Cardiac septum (tissue), 1 donor: ENCODE results near the gene CLIP1. TPM values are rescaled to one million over a fixed set of nuclear protein-coding genes. Genes with fewer than 3 reads are reported as not detected.

ENCODE experiments used
- DNase-seq: peaks from one replicate; pipeline ENCODE4 v3.0.0-alpha.2; 2020; ENCODE audit warnings: low spot score
- intact Hi-C: fragments of 100-400 bp; cut with DNase I; formaldehyde crosslinking; loops from one replicate; pipeline ENCODE4 v1.14.0; 2022
- total RNA-seq: library from RNA; stranded (reverse); fragmentation: NEBNext Ultra II Directional; extraction: Animal tissue kit (Norgen Biotek cat#: 25700); gene quantifications from one replicate; pipeline ENCODE4 v1.2.1, GENCODE V29; 2021
- donor health status: DM: no; HTN: no; CAD: no.

CLIP1 gene
- total RNA-seq, 1 donor from 2014 or later = 107 TPM

DNA sequence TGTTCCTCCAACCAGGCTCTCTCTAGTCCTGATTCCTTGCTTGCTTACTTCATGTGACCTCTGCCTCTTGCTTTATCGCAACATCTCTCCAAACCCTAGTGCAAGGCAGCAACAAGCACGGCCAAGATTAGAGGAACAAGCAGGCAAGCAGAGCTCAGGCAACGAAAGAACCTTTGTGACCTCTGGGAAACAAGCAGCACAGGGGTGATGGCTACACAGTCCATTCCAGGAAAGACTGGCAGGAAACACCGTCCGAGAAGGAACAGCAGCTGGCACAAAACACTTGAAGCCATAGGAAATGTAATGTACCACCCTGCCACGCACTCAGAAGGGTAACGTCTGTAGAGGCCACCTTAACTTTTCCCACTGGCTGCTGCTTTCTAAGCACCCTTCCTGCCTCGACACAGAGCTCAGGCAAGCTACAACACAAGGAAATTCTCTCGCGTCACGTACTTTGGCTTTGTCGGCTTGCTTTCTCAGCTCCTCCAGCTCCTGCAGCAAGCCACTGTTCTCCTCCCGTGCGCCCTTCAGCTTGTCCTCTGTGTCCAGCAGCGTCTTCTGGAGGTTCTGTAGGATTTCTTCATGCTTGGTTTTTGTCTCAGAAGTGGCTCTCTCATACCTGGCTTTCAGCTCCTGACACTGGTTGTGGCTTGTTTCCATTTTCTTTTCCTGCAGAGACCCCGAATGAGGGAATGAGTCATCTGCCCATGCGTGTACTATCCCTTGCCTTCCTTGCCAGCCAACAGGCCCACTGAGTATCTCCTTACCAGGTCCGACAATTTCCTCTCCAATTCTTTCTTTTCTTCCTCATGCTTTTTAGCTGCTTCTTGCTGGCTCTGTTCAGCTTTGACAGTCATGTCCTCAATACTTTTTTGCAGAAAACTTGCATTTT is 94.7 kb downstream of the CLIP1 start:
- DNase-seq = no peak
- intact Hi-C loops = no loop called here

DNA sequence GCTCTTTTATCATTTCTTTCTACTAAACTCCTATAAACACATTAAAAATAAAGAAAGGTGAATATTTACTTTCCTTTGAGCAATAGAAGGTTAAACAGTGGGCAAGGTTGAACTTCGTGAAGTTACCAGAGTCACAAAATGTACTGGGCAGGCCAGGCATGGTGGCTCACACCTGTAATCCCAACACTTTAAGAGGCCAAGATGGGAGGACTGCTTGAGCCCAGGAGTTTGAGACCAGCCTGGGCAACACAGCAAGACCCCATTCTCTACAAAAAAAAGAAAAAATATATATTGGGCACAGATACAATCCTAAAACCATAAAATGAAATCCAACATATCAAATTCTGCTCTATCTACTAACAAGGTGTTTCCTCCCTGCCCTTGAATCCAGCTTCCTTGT is 95.5 kb downstream of the CLIP1 start:
- intact Hi-C loops = no loop called here
- no peak for DNase-seq

DNA sequence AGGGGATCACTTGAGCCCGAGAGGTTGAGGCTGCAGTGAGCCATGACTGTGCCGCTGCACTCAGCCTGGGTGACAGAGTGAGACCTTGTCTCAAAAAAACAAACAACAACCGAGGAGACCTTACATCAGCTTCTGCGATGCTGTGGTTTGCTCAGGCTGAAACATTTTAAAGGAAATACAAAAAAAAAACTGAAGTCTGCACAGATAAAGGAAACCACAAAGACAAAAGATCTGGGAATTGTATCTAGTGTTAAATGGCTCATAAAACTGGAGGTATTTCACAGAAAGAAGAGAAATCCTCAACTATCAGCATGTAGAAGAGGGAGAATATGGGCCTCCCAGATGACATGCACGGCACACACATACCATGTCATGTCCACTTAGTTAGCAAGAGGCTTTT is 95.9 kb downstream of the CLIP1 start:
- intact Hi-C loops = no loop called here
- no peak for DNase-seq

DNA sequence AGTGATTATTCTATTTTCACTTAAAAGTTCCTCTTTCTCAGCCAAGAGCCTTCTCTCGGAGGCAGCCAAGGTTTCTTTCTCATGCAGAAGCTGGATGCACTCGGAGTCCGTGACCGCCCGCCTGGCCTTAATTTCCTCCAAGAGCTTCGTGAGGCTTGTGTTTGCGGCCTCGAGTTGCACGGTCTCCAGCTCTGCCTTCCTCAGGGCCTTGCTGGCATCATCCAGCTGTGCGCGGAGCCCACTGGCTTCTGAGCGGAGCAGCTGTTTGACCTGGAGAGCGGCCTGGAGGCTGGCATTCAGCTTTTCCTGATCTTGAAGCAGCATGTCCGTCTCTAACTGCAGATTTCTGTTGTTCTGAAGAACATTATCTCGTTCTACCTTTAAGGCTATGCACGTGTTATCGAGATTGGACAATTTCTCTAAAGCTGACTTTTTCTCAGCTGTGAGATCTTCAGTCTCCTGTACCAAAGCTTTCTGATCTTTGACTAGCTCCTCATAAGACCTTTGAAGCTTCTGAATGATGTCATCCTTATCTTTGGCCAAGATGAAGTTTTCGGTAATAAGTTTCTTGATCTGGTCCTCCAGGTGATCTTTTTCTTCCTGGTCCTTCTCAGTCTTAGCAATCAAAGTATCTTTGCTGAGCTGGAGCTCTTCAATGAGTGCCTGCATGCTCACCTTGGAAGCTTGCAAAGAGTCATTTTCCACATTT is 99.0 kb downstream of the CLIP1 start:
- intact Hi-C loops = no loop called here
- no peak for DNase-seq

DNA sequence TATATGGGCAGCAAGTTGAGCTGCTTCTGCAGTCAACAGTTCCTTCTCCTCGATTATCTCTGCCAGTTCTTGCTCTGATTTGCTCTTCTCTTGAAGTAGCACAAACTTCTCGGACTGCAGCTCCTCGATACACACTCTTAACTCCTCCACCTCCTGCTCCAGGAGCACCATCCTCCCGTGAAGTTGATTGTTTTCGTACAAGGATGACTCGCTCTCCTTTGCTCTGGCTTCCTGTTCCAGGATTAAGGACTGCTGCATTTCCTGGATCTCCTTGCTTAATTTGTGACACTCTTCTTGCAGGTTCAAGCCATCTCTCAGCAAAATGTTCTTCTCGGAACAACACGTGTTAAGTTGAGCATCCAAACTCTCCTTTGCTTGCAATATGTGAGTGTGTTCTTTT is 100.0 kb downstream of the CLIP1 start:
- no peak for DNase-seq
- intact Hi-C loops = no loop called here

DNA sequence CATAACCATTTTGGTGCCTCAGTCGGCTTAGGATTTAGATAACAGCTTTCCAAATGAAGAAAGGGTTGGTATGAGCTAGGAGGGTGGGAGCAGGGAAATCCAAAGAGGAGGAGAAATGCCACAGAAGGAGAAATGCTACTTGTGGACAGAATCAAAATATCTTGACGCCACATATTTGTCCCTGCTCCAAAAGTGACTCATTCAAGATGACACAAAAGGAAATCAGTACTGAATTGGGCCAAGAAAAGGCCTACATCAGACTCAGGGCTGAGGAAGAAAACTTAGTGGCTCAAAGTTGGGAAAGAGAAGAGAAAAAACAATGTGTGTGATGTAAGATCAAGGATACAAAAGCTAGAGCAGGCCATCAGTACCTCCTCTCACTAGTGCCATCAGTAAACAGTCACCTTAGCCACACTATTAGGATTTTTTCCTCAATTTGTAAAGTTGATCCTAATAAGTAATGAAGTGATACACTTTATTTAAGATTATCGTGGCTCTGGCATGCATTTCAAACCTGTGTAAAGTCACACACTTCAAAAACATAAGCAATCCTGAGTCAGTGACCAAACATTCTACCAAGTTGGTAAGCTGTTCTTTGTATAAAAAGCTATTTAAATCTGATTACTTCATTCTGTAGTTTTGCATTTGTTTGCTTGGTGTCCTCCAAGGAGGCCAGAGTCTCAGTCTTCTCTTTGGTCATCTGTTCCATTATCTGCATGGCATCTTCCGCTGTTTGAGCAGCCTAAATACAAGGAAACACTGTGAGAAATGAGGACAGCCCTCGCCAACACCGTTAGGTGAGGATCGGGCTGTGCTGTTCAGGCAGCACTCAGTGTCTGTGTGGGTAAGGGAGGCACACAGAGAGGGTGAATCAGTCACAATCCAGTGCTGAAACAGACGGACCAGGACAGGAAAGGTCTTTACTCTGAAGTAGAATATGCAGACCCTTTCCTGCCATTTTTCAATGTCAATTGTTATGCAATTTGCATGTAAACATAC is 103.6 kb downstream of the CLIP1 start:
- intact Hi-C loops = no loop called here

DNA sequence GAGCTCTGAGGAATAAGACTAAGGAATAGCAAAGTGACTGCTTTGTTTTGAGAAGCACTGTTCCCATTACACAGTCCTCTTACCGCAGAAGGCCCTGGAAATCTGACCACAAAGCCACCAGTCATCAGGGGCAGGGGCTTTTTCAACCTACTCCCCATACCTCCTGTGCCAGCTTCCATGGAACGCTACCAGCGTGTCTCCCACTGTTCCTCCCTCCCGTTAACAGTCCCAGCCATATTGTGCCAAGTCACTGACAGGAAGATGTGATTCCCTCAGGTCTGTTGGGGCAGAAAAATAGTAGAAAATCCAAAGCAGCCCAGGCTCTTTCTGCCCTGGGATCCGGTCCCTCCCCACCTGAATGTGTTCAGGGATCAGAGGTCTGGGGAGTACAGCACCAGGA is 109.5 kb downstream of the CLIP1 start:
- intact Hi-C loops = no loop called here
- no peak for DNase-seq

More for the DNA sequence above, 103.6 kb downstream of the CLIP1 start:
- no peak for DNase-seq

DNA sequence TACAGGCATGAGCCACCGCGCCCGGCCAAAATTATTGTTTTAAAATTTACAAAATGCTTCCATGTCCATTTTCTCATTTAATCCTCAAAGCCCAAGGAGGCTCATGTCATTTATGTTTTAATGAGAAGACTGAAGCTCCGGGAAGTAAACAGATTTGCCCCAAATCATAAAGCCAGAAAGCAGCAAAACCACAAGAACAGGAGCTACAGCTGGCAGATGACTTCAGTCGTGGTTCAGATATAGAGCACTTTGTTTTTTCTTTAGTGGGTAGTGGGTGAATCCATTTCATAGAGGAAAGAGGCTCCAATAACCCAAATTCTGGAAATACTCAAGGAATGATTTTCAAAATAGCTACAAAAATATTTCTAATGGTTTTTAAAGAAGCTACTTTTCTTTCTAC is 110.8 kb downstream of the CLIP1 start:
- no peak for DNase-seq
- intact Hi-C loops = no loop called here

DNA sequence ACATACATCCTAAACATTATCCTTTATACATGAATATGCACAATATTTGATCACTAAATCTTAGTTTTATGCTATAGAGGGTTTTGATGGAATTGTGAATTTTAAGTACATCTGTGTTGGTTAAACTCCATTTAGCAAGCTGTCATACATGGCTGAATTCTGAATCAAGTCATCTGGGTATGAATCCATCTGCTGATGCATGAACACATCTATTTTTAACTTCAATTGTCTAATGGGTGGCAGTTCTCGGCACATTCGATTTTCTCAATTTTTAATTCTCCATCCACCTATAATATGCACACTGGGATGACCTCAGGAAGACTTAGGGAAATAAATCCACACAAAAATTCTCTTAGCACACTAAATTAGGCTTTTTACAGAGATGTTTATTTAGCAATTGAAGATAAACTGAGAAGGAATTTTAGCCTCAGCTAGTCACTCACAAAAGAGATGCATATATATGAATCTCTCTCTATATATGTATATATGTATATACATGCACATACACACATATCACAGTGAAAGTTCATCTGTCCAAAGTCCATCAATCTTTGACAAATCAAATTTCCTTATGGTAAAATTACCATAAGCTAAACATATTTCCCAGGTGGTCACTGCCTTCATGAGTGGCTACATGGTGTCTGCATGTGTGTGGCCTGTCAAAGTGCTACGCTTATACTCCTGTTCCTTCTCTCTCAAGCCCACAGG is 111.7 kb downstream of the CLIP1 start:
- no peak for DNase-seq
- intact Hi-C loops = no loop called here

DNA sequence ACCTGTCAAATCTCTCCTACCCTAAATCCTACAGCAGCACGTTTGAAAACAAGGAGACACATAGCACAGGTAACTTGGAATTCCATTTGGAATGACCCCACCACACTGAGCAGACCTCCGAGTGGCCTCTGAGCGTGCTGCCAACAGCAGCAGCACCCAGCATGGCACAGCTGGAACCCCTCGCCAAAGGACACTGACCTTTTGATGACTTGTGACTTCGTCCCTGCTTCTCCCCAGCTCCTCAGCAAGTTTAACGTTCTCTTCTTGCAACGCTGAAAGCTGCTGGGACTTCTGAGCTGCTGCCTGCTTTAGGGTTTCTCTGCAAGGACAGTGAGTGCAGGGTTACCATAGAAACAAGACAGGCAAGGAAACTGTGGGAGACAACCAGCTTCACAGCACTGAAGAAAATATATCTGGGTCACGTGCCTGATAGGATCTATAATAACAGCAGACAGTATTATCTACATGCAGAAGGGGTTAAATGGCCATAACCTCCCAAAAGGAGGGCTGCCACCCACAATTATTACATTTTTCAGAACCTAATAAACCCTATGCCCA is 112.8 kb downstream of the CLIP1 start:
- no peak for DNase-seq
- intact Hi-C loops = no loop called here

DNA sequence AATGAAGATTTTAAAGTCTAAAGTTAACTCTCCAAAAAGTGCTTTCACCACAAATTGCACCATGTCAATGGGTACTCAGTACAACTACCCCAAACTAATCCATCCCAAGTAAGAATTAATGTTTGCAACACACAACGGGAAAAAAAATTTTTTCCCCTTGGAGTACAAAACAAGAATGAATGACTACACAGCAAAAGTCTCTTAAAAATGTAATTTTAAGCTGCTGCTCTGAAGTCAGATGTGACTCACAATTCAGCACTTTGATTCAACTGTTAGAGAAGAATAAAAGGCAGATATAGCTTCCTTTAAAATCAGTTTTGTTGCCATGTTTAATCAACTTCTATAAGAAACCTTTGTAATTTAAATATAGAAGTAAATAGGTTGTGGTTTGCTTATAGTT is 113.7 kb downstream of the CLIP1 start:
- no peak for DNase-seq
- intact Hi-C loops = no loop called here

DNA sequence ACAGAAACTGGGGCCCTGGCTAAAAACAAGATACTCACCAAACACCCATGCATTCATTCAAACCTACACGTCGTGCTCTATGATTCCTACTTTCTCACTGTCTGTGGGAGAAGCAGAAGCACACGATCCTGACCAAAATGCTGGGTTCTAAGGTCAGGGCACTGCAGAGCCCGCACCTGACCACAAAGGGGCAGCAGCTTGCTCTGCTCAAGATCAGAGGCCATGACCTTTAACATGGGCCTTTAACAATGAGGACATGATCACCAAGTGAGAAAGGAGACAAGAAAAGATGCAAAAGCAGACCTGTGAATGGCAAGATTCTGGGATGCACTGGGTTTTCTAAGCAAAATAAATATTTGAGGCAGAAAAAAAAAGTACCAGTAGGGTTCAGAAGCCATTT is 116.1 kb downstream of the CLIP1 start:
- intact Hi-C loops = no loop called here
- DNase-seq = no peak

DNA sequence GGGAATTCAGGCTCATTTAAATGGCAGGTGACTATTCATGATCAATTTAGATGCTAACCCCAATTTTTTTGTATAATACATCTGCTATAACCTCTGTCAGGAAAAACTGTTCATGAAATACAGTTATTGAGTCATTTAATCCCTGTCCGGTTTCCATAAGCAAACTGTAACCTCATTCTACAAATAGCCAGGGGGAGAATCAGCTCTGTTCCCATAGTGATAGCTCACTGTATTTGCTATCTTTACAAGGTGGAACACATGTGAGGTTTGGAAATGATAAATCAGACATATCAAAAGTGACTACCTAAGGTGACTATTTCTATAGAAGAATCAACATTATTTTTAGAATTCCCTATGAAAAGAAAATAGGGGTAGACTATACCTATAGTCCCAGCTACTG is 117.5 kb downstream of the CLIP1 start:
- intact Hi-C loops = no loop called here
- DNase-seq = no peak

DNA sequence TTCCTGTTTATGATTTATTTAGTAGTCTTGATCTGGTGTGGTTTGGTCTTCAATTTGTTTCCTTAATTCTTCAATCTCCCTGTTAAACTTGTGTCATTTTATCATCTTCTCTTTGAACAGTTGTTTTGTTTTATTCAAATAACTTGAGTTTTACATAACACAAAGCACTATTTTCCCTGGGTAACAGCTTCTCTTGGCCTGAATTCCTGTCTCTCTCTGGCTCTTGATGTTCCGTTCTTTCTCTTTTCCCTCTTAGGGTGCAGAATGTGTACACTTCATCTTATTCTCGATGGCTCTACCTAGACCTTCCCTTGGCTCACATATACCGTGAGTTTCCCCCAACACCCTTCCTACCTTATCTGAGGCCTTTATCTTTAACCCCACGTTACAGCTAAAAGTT is 119.4 kb downstream of the CLIP1 start:
- intact Hi-C loops = no loop called here
- DNase-seq = no peak

DNA sequence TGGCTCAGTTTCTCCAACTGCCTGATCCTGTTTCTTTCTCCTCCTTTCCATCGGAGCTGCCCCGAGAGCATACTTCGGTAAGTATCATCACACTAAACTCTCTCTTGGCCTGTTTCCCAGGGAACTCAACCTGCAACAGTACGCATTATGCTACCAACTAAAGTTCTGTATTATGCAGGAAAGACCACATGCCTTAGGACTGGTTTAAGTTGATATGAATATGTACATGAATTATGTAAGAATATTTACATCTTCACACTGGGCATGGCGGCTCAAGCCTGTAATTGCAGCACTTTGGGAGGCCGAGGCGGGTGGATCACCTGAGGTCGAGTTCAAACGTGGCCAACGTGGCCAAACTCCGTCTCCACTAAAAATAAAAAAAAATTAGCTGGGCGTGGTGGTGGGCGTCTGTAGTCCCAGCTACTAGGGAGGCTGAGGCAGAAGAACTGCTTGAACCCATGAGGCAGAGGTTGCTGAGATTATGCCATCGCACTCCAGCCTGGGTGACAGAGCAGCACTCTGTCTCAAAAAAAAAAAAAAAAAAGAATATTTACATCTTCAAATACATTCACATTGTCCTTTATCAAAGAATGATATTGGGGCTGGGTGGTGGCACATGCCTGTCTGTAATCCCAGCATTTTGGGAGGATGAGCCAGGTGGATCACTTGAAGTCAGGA is 124.3 kb downstream of the CLIP1 start:
- DNase-seq = no peak
- intact Hi-C loops = no loop called here

DNA sequence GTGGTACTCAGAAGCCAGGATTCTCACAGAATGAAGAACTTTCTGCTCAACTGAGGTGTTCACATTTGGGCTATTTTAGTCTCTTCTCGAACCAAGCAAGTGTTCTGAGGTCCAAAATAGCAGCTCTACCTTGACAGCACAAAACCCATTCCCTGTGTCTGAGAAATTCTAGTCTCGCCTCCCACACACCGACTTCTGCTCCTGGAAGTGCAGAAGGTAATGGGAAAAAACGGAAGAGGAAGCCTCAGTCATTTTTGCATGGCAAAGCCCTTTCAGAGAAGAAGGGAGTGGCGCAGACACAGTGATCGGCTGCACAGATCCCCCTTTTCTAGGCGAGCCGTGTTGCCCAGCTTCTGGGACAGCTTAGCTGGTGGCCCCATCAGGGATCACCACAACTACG is 125.0 kb downstream of the CLIP1 start:
- no peak for DNase-seq
- intact Hi-C loops = no loop called here

DNA sequence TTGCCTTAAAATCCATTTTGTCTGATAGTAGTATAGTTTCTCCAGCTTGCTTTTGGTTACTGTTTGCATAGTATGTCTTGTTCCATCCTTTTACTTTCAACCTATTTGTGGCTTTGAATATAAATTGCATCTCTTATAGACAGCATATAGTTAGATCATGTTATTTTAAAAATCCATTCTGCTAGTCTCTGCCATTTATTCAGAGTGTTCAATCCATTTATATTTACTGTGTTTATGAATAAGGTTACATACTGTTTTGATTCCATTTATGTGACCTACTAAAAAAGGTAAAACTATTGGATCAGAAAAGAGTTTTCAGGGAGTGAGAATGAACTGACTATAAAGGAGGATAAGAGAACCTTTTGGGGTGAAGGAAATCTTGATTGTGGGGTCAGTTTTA is 126.6 kb downstream of the CLIP1 start:
- DNase-seq = no peak
- intact Hi-C loops = no loop called here

DNA sequence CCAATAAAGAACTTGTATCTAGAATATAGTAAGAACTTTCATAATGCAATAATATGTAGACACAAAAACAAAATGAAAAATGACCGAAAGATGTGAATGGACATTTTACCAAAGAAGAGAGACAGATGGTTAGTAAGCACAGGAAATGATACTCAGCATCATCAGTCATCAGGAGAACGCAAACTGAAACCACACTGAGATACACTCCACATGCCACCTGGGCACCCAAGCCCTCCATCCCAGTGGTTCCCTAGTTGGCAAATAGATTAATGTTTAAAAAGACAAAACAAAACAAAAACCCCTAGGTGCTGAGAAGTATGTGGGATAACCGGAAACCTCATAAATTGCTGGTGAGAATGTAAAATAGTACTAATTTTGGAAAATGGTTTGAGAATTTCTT is 129.4 kb downstream of the CLIP1 start:
- no peak for DNase-seq
- intact Hi-C loops = no loop called here

DNA sequence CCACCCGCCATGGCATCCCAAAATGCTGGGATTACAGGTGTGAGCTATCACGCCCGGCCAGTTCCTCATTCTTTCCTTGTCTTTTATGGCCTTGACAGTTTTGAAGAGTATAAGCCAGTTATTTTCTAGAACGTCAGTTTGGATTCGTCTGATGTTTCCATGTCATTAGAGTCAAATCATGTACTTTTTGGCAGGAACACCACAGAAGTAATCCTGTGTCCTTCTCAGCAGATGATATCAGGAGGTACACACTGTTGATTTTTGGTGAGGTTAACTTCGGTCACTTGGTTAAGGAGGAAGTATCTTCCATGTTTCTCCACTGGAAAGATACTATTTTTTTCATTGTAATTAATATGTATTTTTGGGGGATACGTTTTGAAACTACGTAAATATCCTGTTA is 131.0 kb downstream of the CLIP1 start:
- DNase-seq = no peak
- intact Hi-C loops = no loop called here
